HEK293 (cell line): ENCODE measurements around the gene MGAM2.

Source experiments
- CTCF ChIA-PET: fragments of 350-600 bp; formaldehyde crosslinking; extraction: SDS; loops from one replicate; lab custom pipeline; 2021; ENCODE audit warnings: antibody characterized with exemption; lab: Yijun Ruan, JAX
- POLR2A ChIA-PET: fragments of 300-600 bp; formaldehyde crosslinking; extraction: SDS; loops from one replicate; lab custom pipeline; 2020; ENCODE audit warnings: antibody characterized with exemption, inconsistent platforms; lab: Yijun Ruan, JAX
- H3K27ac ChIP-seq: fragments of 200-500 bp; sonication (Bioruptor generic); 2 replicates; pipeline ENCODE4 v1.5.1; 2014; ENCODE audit warnings: low read depth, low read length, control low read depth, inconsistent platforms; ENCODE audit errors: extremely low read depth
- H3K36me3 ChIP-seq, 2 experiments: fragments of 200-500 bp in 1 of 2; sonication (Bioruptor generic) in 1 of 2; 1 replicate in 1 of 2; 2 replicates in 1 of 2; pipeline ENCODE4 v1.5.1; 2014 to 2017; ENCODE audit warnings: inconsistent platforms in 2 of 2, low read length in 2 of 2; ENCODE audit not compliant: control insufficient read depth in 2 of 2, insufficient read depth in 1 of 2
- H3K4me1 ChIP-seq: fragments of 200-500 bp; sonication (Bioruptor generic); 2 replicates; pipeline ENCODE4 v1.5.1; 2014; ENCODE audit warnings: mild to moderate bottlenecking, low read length, inconsistent platforms; ENCODE audit not compliant: control insufficient read depth, insufficient read depth
- H3K4me3 ChIP-seq: 2 replicates; pipeline ENCODE4 v1.5.1; 2011; ENCODE audit warnings: low read depth, mild to moderate bottlenecking, control low read depth, low read length, moderate library complexity
- H3K9me3 ChIP-seq: fragments of 200-500 bp; sonication (Bioruptor generic); 2 replicates; pipeline ENCODE4 v1.5.1; 2014; ENCODE audit warnings: low read depth, low read length, inconsistent platforms; ENCODE audit not compliant: control insufficient read depth, insufficient read depth
- HOXC10 ChIP-seq: sonication (generic); formaldehyde crosslinking; IDR thresholded peaks from 2 replicates; pipeline ENCODE4 v1.8.1; 2023; ENCODE audit warnings: mild to moderate bottlenecking, missing genetic modification reagents
- KLF7 ChIP-seq: fragments of 450-650 bp; formaldehyde crosslinking; IDR thresholded peaks from 2 replicates; pipeline ENCODE4 v1.5.1; 2016; ENCODE audit warnings: missing biosample characterization, missing genetic modification characterization, borderline replicate concordance
- SP3 ChIP-seq: fragments of 450-650 bp; formaldehyde crosslinking; IDR thresholded peaks from 2 replicates; pipeline ENCODE4 v1.5.1; 2016; ENCODE audit warnings: missing biosample characterization, missing genetic modification characterization
- YY2 ChIP-seq: fragments of 450-650 bp; formaldehyde crosslinking; IDR thresholded peaks from 2 replicates; pipeline ENCODE4 v1.5.1; 2016; ENCODE audit warnings: missing biosample characterization, missing genetic modification characterization
- ZBTB8A ChIP-seq: fragments of 450-650 bp; formaldehyde crosslinking; IDR thresholded peaks from 2 replicates; pipeline ENCODE4 v1.5.1; 2016; ENCODE audit warnings: missing biosample characterization, missing genetic modification characterization
- ZFHX2 ChIP-seq: fragments of 450-650 bp; formaldehyde crosslinking; conservative IDR thresholded peaks from 2 replicates; pipeline ENCODE4 v1.5.1; 2016; ENCODE audit warnings: missing biosample characterization, missing genetic modification characterization
- ZFP69B ChIP-seq: fragments of 450-650 bp; formaldehyde crosslinking; IDR thresholded peaks from 2 replicates; pipeline ENCODE4 v1.5.1; 2016; ENCODE audit warnings: missing biosample characterization, missing genetic modification characterization
- ZNF140 ChIP-seq: fragments of 450-650 bp; formaldehyde crosslinking; IDR thresholded peaks from 2 replicates; pipeline ENCODE4 v1.5.1; 2016; ENCODE audit warnings: missing biosample characterization, missing genetic modification characterization
- ZNF146 ChIP-seq: fragments of 450-650 bp; formaldehyde crosslinking; IDR thresholded peaks from 2 replicates; pipeline ENCODE4 v1.5.1; 2016; ENCODE audit warnings: missing biosample characterization, missing genetic modification characterization
- ZNF157 ChIP-seq: fragments of 450-650 bp; formaldehyde crosslinking; IDR thresholded peaks from 2 replicates; pipeline ENCODE4 v1.5.1; 2016; ENCODE audit warnings: missing biosample characterization, missing genetic modification characterization
- ZNF175 ChIP-seq: fragments of 450-650 bp; formaldehyde crosslinking; IDR thresholded peaks from 2 replicates; pipeline ENCODE4 v1.5.1; 2016; ENCODE audit warnings: missing biosample characterization, missing genetic modification characterization
- ZNF211 ChIP-seq: fragments of 450-650 bp; formaldehyde crosslinking; IDR thresholded peaks from 2 replicates; pipeline ENCODE4 v1.5.1; 2016; ENCODE audit warnings: low read depth, missing biosample characterization, missing genetic modification characterization
- ZNF214 ChIP-seq: fragments of 450-650 bp; formaldehyde crosslinking; IDR thresholded peaks from 2 replicates; pipeline ENCODE4 v1.5.1; 2017; ENCODE audit warnings: missing biosample characterization, mild to moderate bottlenecking, missing genetic modification characterization, borderline replicate concordance
- ZNF248 ChIP-seq: fragments of 450-650 bp; formaldehyde crosslinking; IDR thresholded peaks from 2 replicates; pipeline ENCODE4 v1.5.1; 2017; ENCODE audit warnings: missing biosample characterization, missing genetic modification characterization
- ZNF341 ChIP-seq: fragments of 450-650 bp; formaldehyde crosslinking; IDR thresholded peaks from 2 replicates; pipeline ENCODE4; 2016; ENCODE audit warnings: low read depth, missing biosample characterization, missing genetic modification characterization
- ZNF354C ChIP-seq: fragments of 450-650 bp; formaldehyde crosslinking; IDR thresholded peaks from 2 replicates; pipeline ENCODE4 v1.5.1; 2016; ENCODE audit warnings: missing biosample characterization, missing genetic modification characterization, low read depth, borderline replicate concordance
- ZNF366 ChIP-seq: fragments of 450-650 bp; formaldehyde crosslinking; conservative IDR thresholded peaks from 2 replicates; pipeline ENCODE4 v1.5.1; 2016; ENCODE audit warnings: missing biosample characterization, missing genetic modification characterization
- ZNF501 ChIP-seq: fragments of 450-650 bp; formaldehyde crosslinking; IDR thresholded peaks from 2 replicates; pipeline ENCODE4 v1.5.1; 2016; ENCODE audit warnings: missing biosample characterization, missing genetic modification characterization
- ZNF549 ChIP-seq: fragments of 450-650 bp; IDR thresholded peaks from 2 replicates; pipeline ENCODE4 v1.5.1; 2018; ENCODE audit warnings: missing biosample characterization, missing genetic modification characterization, mild to moderate bottlenecking, inconsistent platforms, moderate library complexity
- ZNF561 ChIP-seq: fragments of 450-650 bp; IDR thresholded peaks from 2 replicates; pipeline ENCODE4 v1.5.1; 2018; ENCODE audit warnings: missing biosample characterization, missing genetic modification characterization, borderline replicate concordance
- ZNF792 ChIP-seq: fragments of 450-650 bp; formaldehyde crosslinking; IDR thresholded peaks from 2 replicates; pipeline ENCODE4 v1.5.1; 2016; ENCODE audit warnings: missing biosample characterization, missing genetic modification characterization
- ZNF830 ChIP-seq: fragments of 450-650 bp; IDR thresholded peaks from 2 replicates; pipeline ENCODE4 v1.5.0; 2018; ENCODE audit warnings: missing biosample characterization, missing genetic modification characterization, low read depth, mild to moderate bottlenecking, moderate library complexity
- TF ChIP-seq, protein P1 (sequence below): fragments of 450-650 bp; formaldehyde crosslinking; IDR thresholded peaks from 2 replicates; pipeline ENCODE4 v1.5.1; 2016; ENCODE audit warnings: missing biosample characterization, missing genetic modification characterization
- TF ChIP-seq, protein P2 (sequence below): fragments of 450-650 bp; formaldehyde crosslinking; IDR thresholded peaks from 2 replicates; pipeline ENCODE4 v1.5.1; 2016; ENCODE audit warnings: missing biosample characterization, missing genetic modification characterization
- TF ChIP-seq, protein P3 (sequence below): fragments of 450-650 bp; formaldehyde crosslinking; IDR thresholded peaks from 2 replicates; pipeline ENCODE4 v1.5.1; 2016; ENCODE audit warnings: missing biosample characterization, missing genetic modification characterization
- TF ChIP-seq, protein P4 (sequence below): fragments of 450-650 bp; formaldehyde crosslinking; IDR thresholded peaks from 2 replicates; pipeline ENCODE4 v1.5.1; 2017; ENCODE audit warnings: missing biosample characterization, missing genetic modification characterization
- TF ChIP-seq, protein P5 (sequence below): IDR thresholded peaks from 2 replicates; pipeline ENCODE4 v1.6.1; 2011; ENCODE audit warnings: mild to moderate bottlenecking, low read depth, low read length, borderline replicate concordance

Gene MGAM2

DNA sequence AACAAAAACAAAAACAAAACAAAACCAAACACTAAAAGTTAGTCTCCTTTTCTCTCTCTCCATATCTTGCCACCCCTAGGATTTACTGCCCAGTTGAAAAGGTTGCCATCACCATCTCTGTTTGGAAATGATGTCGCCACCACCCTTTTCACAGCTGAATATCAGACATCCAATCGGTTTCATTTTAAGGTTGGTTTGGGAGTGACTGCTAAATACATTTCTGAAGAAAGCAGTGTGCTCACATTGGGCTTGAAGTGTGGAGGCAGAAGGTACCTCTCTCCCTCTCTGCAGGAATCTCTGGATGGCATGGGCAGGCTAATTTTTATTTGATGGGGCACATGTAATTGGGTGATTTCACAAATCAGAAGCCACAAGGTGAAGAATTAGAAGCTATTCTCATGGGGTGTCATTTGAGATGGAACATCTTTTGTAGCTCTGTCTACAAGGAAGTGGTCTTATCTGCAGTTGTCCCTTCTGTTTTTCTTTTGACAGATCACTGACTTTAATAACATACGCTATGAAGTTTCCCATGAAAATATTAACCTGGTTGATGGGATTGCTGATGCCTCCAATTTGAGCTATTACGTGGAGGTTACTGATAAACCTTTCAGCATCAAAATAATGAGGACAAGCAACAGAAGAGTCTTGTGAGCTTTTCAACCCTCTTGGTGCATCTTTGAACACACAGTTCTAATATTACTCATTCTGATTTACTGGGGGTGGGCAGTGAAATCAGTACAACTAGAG is 20.1 kb downstream of the MGAM2 start (continued):
- no peak for TF ChIP-seq ZNF157 (tag by site-specific recombination)

DNA sequence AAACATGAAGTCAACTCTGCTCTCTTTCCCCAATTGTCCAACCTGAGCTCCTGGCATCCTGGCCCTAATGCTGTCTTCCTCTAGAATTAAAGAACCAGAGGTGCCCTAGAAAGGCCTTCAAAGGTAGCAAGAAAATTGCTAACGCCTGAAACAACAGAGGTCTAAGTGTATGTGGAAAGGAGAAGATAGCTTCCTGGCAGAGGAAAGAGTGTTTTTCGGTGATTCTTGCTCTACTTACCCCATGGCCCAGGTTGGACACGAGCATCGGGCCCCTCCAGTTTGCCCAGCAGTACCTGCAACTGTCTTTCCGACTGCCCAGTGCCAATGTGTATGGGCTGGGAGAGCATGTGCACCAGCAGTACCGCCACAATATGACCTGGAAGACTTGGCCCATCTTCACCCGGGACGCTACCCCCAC is 22.2 kb downstream of the MGAM2 start:
- no peak overlapping the region for H3K4me3 ChIP-seq
- no peaks in the 10 kb centered on the region for H3K9me3 ChIP-seq
- TF ChIP-seq ZNF146 (no peak), YY2 (tag by site-specific recombination) (no peak), ZNF140 (tag by site-specific recombination) (no peak), ZNF341 (tag by site-specific recombination) (no peak), ZNF248 (tag by site-specific recombination) (no peak), ZNF830 (tag by site-specific recombination) (no peak), HOXC10 (CRISPR knock-in tag) (no peak), KLF7 (tag by site-specific recombination) (no peak)
- TF ChIP-seq, protein P1, sequence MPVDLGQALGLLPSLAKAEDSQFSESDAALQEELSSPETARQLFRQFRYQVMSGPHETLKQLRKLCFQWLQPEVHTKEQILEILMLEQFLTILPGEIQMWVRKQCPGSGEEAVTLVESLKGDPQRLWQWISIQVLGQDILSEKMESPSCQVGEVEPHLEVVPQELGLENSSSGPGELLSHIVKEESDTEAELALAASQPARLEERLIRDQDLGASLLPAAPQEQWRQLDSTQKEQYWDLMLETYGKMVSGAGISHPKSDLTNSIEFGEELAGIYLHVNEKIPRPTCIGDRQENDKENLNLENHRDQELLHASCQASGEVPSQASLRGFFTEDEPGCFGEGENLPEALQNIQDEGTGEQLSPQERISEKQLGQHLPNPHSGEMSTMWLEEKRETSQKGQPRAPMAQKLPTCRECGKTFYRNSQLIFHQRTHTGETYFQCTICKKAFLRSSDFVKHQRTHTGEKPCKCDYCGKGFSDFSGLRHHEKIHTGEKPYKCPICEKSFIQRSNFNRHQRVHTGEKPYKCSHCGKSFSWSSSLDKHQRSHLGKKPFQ (tag by site-specific recombination), result no peak
- TF ChIP-seq, protein P2, sequence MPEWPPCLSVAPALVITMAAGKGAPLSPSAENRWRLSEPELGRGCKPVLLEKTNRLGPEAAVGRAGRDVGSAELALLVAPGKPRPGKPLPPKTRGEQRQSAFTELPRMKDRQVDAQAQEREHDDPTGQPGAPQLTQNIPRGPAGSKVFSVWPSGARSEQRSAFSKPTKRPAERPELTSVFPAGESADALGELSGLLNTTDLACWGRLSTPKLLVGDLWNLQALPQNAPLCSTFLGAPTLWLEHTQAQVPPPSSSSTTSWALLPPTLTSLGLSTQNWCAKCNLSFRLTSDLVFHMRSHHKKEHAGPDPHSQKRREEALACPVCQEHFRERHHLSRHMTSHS, result no peak
- H3K27ac ChIP-seq, result no peak overlapping the region
- ChIA-PET POLR2A (no interaction called here), CTCF (no interaction called here)
- H3K36me3 ChIP-seq, result no peaks in the 10 kb centered on the region
- no peaks in the 10 kb centered on the region for H3K4me1 ChIP-seq

DNA sequence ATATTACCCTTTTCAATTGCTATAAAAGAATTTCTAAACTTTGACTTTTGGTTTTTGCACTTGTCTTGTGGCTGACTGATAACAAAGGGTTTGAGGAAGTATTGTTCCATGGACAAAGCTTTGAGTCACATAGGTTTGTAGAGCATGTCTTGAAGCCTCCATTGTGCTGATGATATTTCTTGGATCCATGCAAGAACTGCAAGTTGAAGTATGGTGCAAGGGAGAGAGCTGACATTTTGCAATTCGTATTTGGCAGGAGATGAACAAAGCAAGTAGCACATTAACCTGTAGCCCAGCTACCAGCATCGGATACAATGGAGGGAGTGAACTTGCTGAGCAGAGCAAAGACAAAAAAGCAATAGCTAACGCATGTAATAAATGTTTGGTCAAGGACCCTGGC is 23.4 kb downstream of the MGAM2 start:
- POLR2A ChIA-PET, result no interaction called here
- Histone ChIP-seq H3K9me3 (no peaks in the 10 kb centered on the region), H3K36me3 (no peaks in the 10 kb centered on the region), H3K4me3 (no peak overlapping the region), H3K4me1 (no peaks in the 10 kb centered on the region), H3K27ac (no peak overlapping the region)
- CTCF ChIA-PET, result interaction anchor here (0.6 to 0.7 kb wide), 2 partner anchors 21 to 315 kb away, joined by 3 to 4 read pairs; no protein-coding TSS in a partner anchor
- TF ChIP-seq HOXC10 (CRISPR knock-in tag) (no peak), ZNF366 (tag by site-specific recombination) (no peak), ZFP69B (tag by site-specific recombination) (no peak), ZNF354C (tag by site-specific recombination) (no peak), ZNF501 (tag by site-specific recombination) (no peak), ZNF175 (tag by site-specific recombination) (no peak), ZNF211 (no peak), ZNF792 (tag by site-specific recombination) (no peak), ZFHX2 (tag by site-specific recombination) (no peak), ZBTB8A (tag by site-specific recombination) (no peak), ZNF561 (tag by site-specific recombination) (no peak), ZNF549 (tag by site-specific recombination) (no peak), SP3 (tag by site-specific recombination) (no peak), ZNF214 (tag by site-specific recombination) (no peak)
- TF ChIP-seq, protein P3, sequence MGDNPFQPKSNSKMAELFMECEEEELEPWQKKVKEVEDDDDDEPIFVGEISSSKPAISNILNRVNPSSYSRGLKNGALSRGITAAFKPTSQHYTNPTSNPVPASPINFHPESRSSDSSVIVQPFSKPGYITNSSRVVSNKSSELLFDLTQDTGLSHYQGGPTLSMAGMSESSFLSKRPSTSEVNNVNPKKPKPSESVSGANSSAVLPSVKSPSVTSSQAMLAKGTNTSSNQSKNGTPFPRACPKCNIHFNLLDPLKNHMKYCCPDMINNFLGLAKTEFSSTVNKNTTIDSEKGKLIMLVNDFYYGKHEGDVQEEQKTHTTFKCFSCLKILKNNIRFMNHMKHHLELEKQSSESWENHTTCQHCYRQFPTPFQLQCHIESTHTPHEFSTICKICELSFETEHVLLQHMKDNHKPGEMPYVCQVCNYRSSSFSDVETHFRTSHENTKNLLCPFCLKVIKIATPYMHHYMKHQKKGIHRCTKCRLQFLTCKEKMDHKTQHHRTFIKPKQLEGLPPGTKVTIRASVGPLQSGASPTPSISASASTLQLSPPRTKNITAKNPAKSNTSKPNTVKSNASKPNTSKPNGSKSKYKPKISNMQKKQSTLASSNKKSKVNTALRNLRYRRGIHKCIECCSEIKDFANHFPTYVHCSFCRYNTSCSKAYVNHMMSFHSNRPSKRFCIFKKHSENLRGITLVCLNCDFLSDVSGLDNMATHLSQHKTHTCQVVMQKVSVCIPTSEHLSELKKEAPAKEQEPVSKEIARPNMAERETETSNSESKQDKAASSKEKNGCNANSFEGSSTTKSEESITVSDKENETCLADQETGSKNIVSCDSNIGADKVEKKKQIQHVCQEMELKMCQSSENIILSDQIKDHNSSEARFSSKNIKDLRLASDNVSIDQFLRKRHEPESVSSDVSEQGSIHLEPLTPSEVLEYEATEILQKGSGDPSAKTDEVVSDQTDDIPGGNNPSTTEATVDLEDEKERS (tag by site-specific recombination), result no peak
- TF ChIP-seq, protein P4, sequence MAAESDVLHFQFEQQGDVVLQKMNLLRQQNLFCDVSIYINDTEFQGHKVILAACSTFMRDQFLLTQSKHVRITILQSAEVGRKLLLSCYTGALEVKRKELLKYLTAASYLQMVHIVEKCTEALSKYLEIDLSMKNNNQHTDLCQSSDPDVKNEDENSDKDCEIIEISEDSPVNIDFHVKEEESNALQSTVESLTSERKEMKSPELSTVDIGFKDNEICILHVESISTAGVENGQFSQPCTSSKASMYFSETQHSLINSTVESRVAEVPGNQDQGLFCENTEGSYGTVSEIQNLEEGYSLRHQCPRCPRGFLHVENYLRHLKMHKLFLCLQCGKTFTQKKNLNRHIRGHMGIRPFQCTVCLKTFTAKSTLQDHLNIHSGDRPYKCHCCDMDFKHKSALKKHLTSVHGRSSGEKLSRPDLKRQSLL, result no peak
- TF ChIP-seq, protein P5, sequence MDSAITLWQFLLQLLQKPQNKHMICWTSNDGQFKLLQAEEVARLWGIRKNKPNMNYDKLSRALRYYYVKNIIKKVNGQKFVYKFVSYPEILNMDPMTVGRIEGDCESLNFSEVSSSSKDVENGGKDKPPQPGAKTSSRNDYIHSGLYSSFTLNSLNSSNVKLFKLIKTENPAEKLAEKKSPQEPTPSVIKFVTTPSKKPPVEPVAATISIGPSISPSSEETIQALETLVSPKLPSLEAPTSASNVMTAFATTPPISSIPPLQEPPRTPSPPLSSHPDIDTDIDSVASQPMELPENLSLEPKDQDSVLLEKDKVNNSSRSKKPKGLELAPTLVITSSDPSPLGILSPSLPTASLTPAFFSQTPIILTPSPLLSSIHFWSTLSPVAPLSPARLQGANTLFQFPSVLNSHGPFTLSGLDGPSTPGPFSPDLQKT, result no peak
